ENCODE data around the gene RAB31. TPM values are rescaled to one million over a fixed set of nuclear protein-coding genes. Genes with fewer than 3 reads are reported as not detected.

RAB31 gene
- 1 to 10 TPM; 3.2 to 7.1 (median 4.4) TPM for total RNA-seq

GRCh38 chr18:9708057-9708433 is at the start of gene RAB31:
Gene RAB31, plus strand, starts transcription at chr18:9708301. Its CDS starts 105 bp downstream, at chr18:9708406.
- ATAC-seq (peak; percentile 69 to 72), DNase-seq (peak in 1 of 2 donors; percentile 54)
- Histone ChIP-seq H3K36me3 (no peaks in the 10 kb centered on the region), H3K4me1 (peaks cover 8 to 9% of the 10 kb centered on the region in 2 donors), H3K9me3 (no peaks in the 10 kb centered on the region), H3K4me3 (peak within 1 kb of the TSS; percentile 64 to 85 (median 71)), H3K27me3 (peaks cover 18 to 21% (median 18%) of the 10 kb centered on the region in 3 donors), H3K27ac (peak within 1 kb of the TSS; percentile 63 to 85 (median 72))
- in situ Hi-C loops (cut with MboI; ENCODE audit: low sequenced_read_pairs in 4 of 4) (no loop called here), intact Hi-C loops (cut with DNase I; ENCODE audit: low total_unique reads) (loop anchor here (5.0 to 10.0 kb wide), 4 partner anchors 96 to 373 kb away; partner anchors contain the start of genes PPP4R1, TWSG1 and VAPA)
- TF ChIP-seq CTCF (IDR thresholded peaks at IDR 0.05 in 4 of 5, conservative IDR thresholded peaks at IDR 0.05 in 1 of 5), result no peak
- TF ChIP-seq POLR2A (IDR thresholded peaks at IDR 0.05), result peak; percentile 44 to 58

GRCh38 chr18:9659499-9660375 is 48.4 kb upstream of the RAB31 start:
- H3K4me3 ChIP-seq, result no peak overlapping the region
- H3K9me3 ChIP-seq, result no peaks in the 10 kb centered on the region
- no peak overlapping the region for H3K27ac ChIP-seq
- DNase-seq (no peak), ATAC-seq (no peak)
- no peaks in the 10 kb centered on the region for H3K27me3 ChIP-seq
- intact Hi-C loops (cut with DNase I; ENCODE audit: low total_unique reads), result no loop called here
- no peak for TF ChIP-seq POLR2A (IDR thresholded peaks at IDR 0.05)
- no peaks in the 10 kb centered on the region for H3K36me3 ChIP-seq
- no peaks in the 10 kb centered on the region for H3K4me1 ChIP-seq
- in situ Hi-C loops (cut with MboI; ENCODE audit: low sequenced_read_pairs in 4 of 4), result no loop called here

GRCh38 chr18:9661564-9661963 is 46.5 kb upstream of the RAB31 start:
- intact Hi-C loops (cut with DNase I; ENCODE audit: low total_unique reads), result no loop called here
- no peak for ATAC-seq
- TF ChIP-seq CTCF (IDR thresholded peaks at IDR 0.05 in 4 of 5, conservative IDR thresholded peaks at IDR 0.05 in 1 of 5) (no peak), POLR2A (IDR thresholded peaks at IDR 0.05) (no peak)
- Histone ChIP-seq H3K27ac (no peak overlapping the region), H3K4me1 (no peaks in the 10 kb centered on the region), H3K9me3 (no peaks in the 10 kb centered on the region), H3K36me3 (no peaks in the 10 kb centered on the region), H3K4me3 (no peak overlapping the region), H3K27me3 (no peaks in the 10 kb centered on the region)
- no peak for DNase-seq
- in situ Hi-C loops (cut with MboI; ENCODE audit: low sequenced_read_pairs in 4 of 4), result no loop called here

GRCh38 chr18:9663377-9663776 is 44.7 kb upstream of the RAB31 start:
- intact Hi-C loops (cut with DNase I; ENCODE audit: low total_unique reads) (no loop called here), in situ Hi-C loops (cut with MboI; ENCODE audit: low sequenced_read_pairs in 4 of 4) (no loop called here)
- Histone ChIP-seq H3K4me1 (no peaks in the 10 kb centered on the region), H3K9me3 (no peaks in the 10 kb centered on the region), H3K4me3 (no peak overlapping the region), H3K36me3 (no peaks in the 10 kb centered on the region), H3K27ac (no peak overlapping the region), H3K27me3 (no peaks in the 10 kb centered on the region)
- TF ChIP-seq POLR2A (IDR thresholded peaks at IDR 0.05), result no peak
- TF ChIP-seq CTCF (IDR thresholded peaks at IDR 0.05 in 4 of 5, conservative IDR thresholded peaks at IDR 0.05 in 1 of 5), result no peak
- DNase-seq (no peak), ATAC-seq (no peak)

- DNase-seq, result no peak
- intact Hi-C loops (cut with DNase I; ENCODE audit: low total_unique reads), result no loop called here
- TF ChIP-seq POLR2A (IDR thresholded peaks at IDR 0.05), result no peak
- ATAC-seq, result no peak
- Histone ChIP-seq H3K27ac (no peak overlapping the region), H3K4me1 (no peaks in the 10 kb centered on the region), H3K36me3 (no peaks in the 10 kb centered on the region), H3K9me3 (no peaks in the 10 kb centered on the region), H3K27me3 (no peaks in the 10 kb centered on the region), H3K4me3 (no peak overlapping the region)
- in situ Hi-C loops (cut with MboI; ENCODE audit: low sequenced_read_pairs in 4 of 4), result no loop called here
Measured at GRCh38 chr18:9665314-9665713, 42.8 kb upstream of the RAB31 start.

Measured in gastrocnemius medialis (tissue), 4 donors.